ENCODE measurements around the gene SOD2. TPM values are rescaled to one million over a fixed set of nuclear protein-coding genes. Genes with fewer than 3 reads are reported as not detected.
"Not testable (repeated sequence)": the region's sequence is repeated elsewhere in the genome, so short reads cannot be mapped to it uniquely, and the experiment has no call there.

SOD2 gene
- total RNA-seq, 1 experiment from 2014 or later: 202 TPM

- CTCF ChIA-PET: interaction anchor here (0.6 to 1.6 kb wide), 5 partner anchors 35 to 98 kb away, joined by 3 to 5 read pairs (median 3); partner anchors contain the start of genes ACAT2, MRPL18, TCP1 and WTAP
- DNase-seq: no peak
- Mint-ChIP-seq H3K27ac (ENCODE audit: unreplicated experiment) (peak overlapping the region; percentile 56), H3K4me3 (ENCODE audit: low read depth, unreplicated experiment) (peak overlapping the region; percentile 67), H3K9me3 (ENCODE audit: low read depth, unreplicated experiment) (no peaks in the 10 kb centered on the region), H3K27me3 (ENCODE audit: unreplicated experiment) (no peaks in the 10 kb centered on the region), H3K36me3 (ENCODE audit: insufficient read depth, unreplicated experiment) (peaks cover 73% of the 10 kb centered on the region), H3K4me1 (ENCODE audit: low read depth, unreplicated experiment) (peaks cover 32% of the 10 kb centered on the region)
- intact Hi-C loops (cut with micrococcal nuclease; ENCODE audit: unreplicated experiment): loop anchor here (2.0 to 10.0 kb wide), 4 partner anchors 37 to 563 kb away; partner anchors contain the start of genes SLC22A2 and TCP1
- TF ChIP-seq CTCF (IDR thresholded peaks at IDR 0.05; ENCODE audit: unreplicated experiment): no peak
- no TSS peak for BruUV-seq (replicated peaks)
Measured at GRCh38 chr6:159691963-159692287, 1.1 kb downstream of the SOD2 start.

- Mint-ChIP-seq H3K27me3 (ENCODE audit: unreplicated experiment) (no peaks in the 10 kb centered on the region), H3K4me1 (ENCODE audit: low read depth, unreplicated experiment) (peaks cover 32% of the 10 kb centered on the region), H3K27ac (ENCODE audit: unreplicated experiment) (peak overlapping the region; percentile 94), H3K36me3 (ENCODE audit: insufficient read depth, unreplicated experiment) (peaks cover 75% of the 10 kb centered on the region), H3K9me3 (ENCODE audit: low read depth, unreplicated experiment) (no peaks in the 10 kb centered on the region), H3K4me3 (ENCODE audit: low read depth, unreplicated experiment) (peak overlapping the region; percentile 67)
- peak; percentile 42 for DNase-seq
- peak; percentile 44 for TF ChIP-seq CTCF (IDR thresholded peaks at IDR 0.05; ENCODE audit: unreplicated experiment)
- intact Hi-C loops (cut with micrococcal nuclease; ENCODE audit: unreplicated experiment): loop anchor here (2.0 to 10.0 kb wide), 4 partner anchors 37 to 563 kb away; partner anchors contain the start of genes SLC22A2 and TCP1
- TSS peak; percentile 64 for BruUV-seq (replicated peaks)
- CTCF ChIA-PET: interaction anchor here (0.6 to 1.6 kb wide), 6 partner anchors 36 to 287 kb away, joined by 3 to 5 read pairs (median 3); partner anchors contain the start of genes ACAT2, MRPL18, TCP1 and WTAP
Measured at GRCh38 chr6:159691133-159691962, 1.7 kb downstream of the SOD2 start.

- intact Hi-C loops (cut with micrococcal nuclease; ENCODE audit: unreplicated experiment): loop anchor here (2.0 to 10.0 kb wide), 4 partner anchors 39 to 565 kb away; partner anchors contain the start of genes SLC22A2 and TCP1
- CTCF ChIA-PET; H3K27ac Mint-ChIP-seq (ENCODE audit: unreplicated experiment); BruUV-seq (replicated peaks); H3K9me3 Mint-ChIP-seq (ENCODE audit: low read depth, unreplicated experiment); H3K27me3 Mint-ChIP-seq (ENCODE audit: unreplicated experiment); DNase-seq: not testable (repeated sequence)
- H3K4me1 Mint-ChIP-seq (ENCODE audit: low read depth, unreplicated experiment): peaks cover 31% of the 10 kb centered on the region
- H3K36me3 Mint-ChIP-seq (ENCODE audit: insufficient read depth, unreplicated experiment): peaks cover 88% of the 10 kb centered on the region
- H3K4me3 Mint-ChIP-seq (ENCODE audit: low read depth, unreplicated experiment): peak overlapping the region; percentile 4
Measured at GRCh38 chr6:159690135-159690534, 2.9 kb downstream of the SOD2 start.

GRCh38 chr6:159689001-159689400 is 4.0 kb downstream of the SOD2 start:
- Mint-ChIP-seq H3K9me3 (ENCODE audit: low read depth, unreplicated experiment) (no peaks in the 10 kb centered on the region), H3K27ac (ENCODE audit: unreplicated experiment) (peak overlapping the region; percentile 25), H3K27me3 (ENCODE audit: unreplicated experiment) (no peaks in the 10 kb centered on the region), H3K4me1 (ENCODE audit: low read depth, unreplicated experiment) (peaks cover 19% of the 10 kb centered on the region), H3K36me3 (ENCODE audit: insufficient read depth, unreplicated experiment) (peaks cover 83% of the 10 kb centered on the region), H3K4me3 (ENCODE audit: low read depth, unreplicated experiment) (peak overlapping the region; percentile 4)
- intact Hi-C loops (cut with micrococcal nuclease; ENCODE audit: unreplicated experiment): no loop called here
- no peak for TF ChIP-seq CTCF (IDR thresholded peaks at IDR 0.05; ENCODE audit: unreplicated experiment)
- no peak for DNase-seq
- CTCF ChIA-PET: interaction anchor here (0.6 kb wide), 1 partner anchor 11 kb away, joined by 4 read pairs; no protein-coding TSS in a partner anchor
- no TSS peak for BruUV-seq (replicated peaks)
